ENCODE data around the gene GABBR1.

GABBR1 gene

DNA sequence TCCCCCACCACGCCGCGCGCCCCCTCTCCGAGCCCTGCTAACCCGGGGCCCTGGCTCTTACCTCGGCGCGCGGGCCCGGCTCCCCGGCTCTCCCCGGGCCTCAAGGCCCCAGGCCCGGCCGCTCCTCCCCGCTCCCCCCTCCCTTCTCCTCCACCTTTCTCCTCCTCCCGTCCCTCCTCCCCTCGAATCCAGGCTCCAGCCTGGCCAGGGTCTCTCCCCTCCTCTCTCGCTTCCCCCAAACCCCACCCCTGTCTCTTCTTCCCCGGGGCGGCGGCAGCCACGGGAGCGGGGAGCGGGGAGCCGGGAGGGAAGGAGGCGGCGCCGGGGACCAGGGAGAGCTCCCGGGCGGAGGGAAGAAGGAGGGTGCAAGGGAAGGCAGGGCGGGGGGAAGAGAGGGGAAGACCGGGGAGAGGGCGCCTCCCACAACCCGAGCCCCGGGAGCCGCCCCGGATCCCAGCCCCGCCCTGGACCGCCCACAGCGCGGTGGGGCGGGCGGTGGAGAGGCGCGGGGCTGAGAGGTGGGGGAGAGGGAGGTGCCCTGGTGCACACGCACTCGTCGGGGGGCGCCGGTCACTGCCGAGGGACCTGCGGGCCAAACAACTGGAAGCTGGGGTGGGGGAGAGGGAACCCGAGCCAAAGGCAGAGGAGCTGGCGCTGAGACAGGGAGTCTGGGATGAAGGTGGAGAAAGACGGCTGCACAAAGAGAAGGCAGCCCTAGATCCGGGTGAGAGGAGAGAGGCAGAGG lies at the start of gene GABBR1 (continued):
- TF ChIP-seq ZNF785 (tag by site-specific recombination; IDR thresholded peaks at IDR 0.05) (no peak), ZBTB20 (tag by site-specific recombination; IDR thresholded peaks at IDR 0.05) (peak; percentile 91), ZNF19 (tag by site-specific recombination; IDR thresholded peaks at IDR 0.05; ENCODE audit: low read depth) (no peak), ZNF174 (tag by site-specific recombination; IDR thresholded peaks at IDR 0.05) (no peak), FEZF1 (tag by site-specific recombination; IDR thresholded peaks at IDR 0.05) (no peak), ZNF548 (tag by site-specific recombination; IDR thresholded peaks at IDR 0.05) (no peak), ZNF529 (tag by site-specific recombination; IDR thresholded peaks at IDR 0.05; ENCODE audit: insufficient replicate concordance) (no peak), ZBTB21 (tag by site-specific recombination; IDR thresholded peaks at IDR 0.05) (no peak), MZF1 (tag by site-specific recombination; IDR thresholded peaks at IDR 0.05; ENCODE audit: borderline replicate concordance) (peak; percentile 78; the same call in 1 of the 2 replicates), ZNF660 (tag by site-specific recombination; IDR thresholded peaks at IDR 0.05) (no peak; the same call in 1 of the 2 replicates), ZNF530 (tag by site-specific recombination; IDR thresholded peaks at IDR 0.05; ENCODE audit: low read depth) (no peak), ZNF248 (tag by site-specific recombination; IDR thresholded peaks at IDR 0.05) (no peak), ZFP3 (tag by site-specific recombination; IDR thresholded peaks at IDR 0.05; ENCODE audit: low read depth) (no peak), KLF1 (tag by site-specific recombination; IDR thresholded peaks at IDR 0.05) (peak; percentile 98), ZNF391 (tag by site-specific recombination; IDR thresholded peaks at IDR 0.05; ENCODE audit: borderline replicate concordance, low read depth) (no peak), HOXC10 (CRISPR knock-in tag; IDR thresholded peaks at IDR 0.05) (no peak), ZIC2 (tag by site-specific recombination; IDR thresholded peaks at IDR 0.05) (peak; percentile 95), ZNF843 (tag by site-specific recombination; IDR thresholded peaks at IDR 0.05) (peak; percentile 60), SP2 (tag by site-specific recombination; IDR thresholded peaks at IDR 0.05) (peak; percentile 95), BCL11B (tag by site-specific recombination; IDR thresholded peaks at IDR 0.05; ENCODE audit: low read depth) (no peak), ZNF292 (tag by site-specific recombination; IDR thresholded peaks at IDR 0.05; ENCODE audit: borderline replicate concordance, low read depth) (no peak), ZNF558 (tag by site-specific recombination; IDR thresholded peaks at IDR 0.05) (no peak), ZNF747 (tag by site-specific recombination; IDR thresholded peaks at IDR 0.05) (no peak), ZNF155 (tag by site-specific recombination; IDR thresholded peaks at IDR 0.05) (no peak), BCL11A (tag by site-specific recombination; IDR thresholded peaks at IDR 0.05; ENCODE audit: low read depth) (no peak), ZNF112 (tag by site-specific recombination; IDR thresholded peaks at IDR 0.05) (no peak), ZNF514 (tag by site-specific recombination; IDR thresholded peaks at IDR 0.05) (no peak), ZNF404 (tag by site-specific recombination; IDR thresholded peaks at IDR 0.05) (no peak)
- TF ChIP-seq, protein P1, sequence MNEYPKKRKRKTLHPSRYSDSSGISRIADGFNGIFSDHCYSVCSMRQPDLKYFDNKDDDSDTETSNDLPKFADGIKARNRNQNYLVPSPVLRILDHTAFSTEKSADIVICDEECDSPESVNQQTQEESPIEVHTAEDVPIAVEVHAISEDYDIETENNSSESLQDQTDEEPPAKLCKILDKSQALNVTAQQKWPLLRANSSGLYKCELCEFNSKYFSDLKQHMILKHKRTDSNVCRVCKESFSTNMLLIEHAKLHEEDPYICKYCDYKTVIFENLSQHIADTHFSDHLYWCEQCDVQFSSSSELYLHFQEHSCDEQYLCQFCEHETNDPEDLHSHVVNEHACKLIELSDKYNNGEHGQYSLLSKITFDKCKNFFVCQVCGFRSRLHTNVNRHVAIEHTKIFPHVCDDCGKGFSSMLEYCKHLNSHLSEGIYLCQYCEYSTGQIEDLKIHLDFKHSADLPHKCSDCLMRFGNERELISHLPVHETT (tag by site-specific recombination; IDR thresholded peaks at IDR 0.05), result no peak
- TF ChIP-seq, protein P2, sequence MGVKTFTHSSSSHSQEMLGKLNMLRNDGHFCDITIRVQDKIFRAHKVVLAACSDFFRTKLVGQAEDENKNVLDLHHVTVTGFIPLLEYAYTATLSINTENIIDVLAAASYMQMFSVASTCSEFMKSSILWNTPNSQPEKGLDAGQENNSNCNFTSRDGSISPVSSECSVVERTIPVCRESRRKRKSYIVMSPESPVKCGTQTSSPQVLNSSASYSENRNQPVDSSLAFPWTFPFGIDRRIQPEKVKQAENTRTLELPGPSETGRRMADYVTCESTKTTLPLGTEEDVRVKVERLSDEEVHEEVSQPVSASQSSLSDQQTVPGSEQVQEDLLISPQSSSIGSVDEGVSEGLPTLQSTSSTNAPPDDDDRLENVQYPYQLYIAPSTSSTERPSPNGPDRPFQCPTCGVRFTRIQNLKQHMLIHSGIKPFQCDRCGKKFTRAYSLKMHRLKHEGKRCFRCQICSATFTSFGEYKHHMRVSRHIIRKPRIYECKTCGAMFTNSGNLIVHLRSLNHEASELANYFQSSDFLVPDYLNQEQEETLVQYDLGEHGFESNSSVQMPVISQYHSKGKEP (tag by site-specific recombination; IDR thresholded peaks at IDR 0.05), result no peak
- TF ChIP-seq, protein P3, sequence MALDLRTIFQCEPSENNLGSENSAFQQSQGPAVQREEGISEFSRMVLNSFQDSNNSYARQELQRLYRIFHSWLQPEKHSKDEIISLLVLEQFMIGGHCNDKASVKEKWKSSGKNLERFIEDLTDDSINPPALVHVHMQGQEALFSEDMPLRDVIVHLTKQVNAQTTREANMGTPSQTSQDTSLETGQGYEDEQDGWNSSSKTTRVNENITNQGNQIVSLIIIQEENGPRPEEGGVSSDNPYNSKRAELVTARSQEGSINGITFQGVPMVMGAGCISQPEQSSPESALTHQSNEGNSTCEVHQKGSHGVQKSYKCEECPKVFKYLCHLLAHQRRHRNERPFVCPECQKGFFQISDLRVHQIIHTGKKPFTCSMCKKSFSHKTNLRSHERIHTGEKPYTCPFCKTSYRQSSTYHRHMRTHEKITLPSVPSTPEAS (tag by site-specific recombination; IDR thresholded peaks at IDR 0.05), result no peak
- TF ChIP-seq, protein P4, sequence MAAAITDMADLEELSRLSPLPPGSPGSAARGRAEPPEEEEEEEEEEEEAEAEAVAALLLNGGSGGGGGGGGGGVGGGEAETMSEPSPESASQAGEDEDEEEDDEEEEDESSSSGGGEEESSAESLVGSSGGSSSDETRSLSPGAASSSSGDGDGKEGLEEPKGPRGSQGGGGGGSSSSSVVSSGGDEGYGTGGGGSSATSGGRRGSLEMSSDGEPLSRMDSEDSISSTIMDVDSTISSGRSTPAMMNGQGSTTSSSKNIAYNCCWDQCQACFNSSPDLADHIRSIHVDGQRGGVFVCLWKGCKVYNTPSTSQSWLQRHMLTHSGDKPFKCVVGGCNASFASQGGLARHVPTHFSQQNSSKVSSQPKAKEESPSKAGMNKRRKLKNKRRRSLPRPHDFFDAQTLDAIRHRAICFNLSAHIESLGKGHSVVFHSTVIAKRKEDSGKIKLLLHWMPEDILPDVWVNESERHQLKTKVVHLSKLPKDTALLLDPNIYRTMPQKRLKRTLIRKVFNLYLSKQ (tag by site-specific recombination; IDR thresholded peaks at IDR 0.05; ENCODE audit: borderline replicate concordance), result no peak
- TF ChIP-seq, protein P5, sequence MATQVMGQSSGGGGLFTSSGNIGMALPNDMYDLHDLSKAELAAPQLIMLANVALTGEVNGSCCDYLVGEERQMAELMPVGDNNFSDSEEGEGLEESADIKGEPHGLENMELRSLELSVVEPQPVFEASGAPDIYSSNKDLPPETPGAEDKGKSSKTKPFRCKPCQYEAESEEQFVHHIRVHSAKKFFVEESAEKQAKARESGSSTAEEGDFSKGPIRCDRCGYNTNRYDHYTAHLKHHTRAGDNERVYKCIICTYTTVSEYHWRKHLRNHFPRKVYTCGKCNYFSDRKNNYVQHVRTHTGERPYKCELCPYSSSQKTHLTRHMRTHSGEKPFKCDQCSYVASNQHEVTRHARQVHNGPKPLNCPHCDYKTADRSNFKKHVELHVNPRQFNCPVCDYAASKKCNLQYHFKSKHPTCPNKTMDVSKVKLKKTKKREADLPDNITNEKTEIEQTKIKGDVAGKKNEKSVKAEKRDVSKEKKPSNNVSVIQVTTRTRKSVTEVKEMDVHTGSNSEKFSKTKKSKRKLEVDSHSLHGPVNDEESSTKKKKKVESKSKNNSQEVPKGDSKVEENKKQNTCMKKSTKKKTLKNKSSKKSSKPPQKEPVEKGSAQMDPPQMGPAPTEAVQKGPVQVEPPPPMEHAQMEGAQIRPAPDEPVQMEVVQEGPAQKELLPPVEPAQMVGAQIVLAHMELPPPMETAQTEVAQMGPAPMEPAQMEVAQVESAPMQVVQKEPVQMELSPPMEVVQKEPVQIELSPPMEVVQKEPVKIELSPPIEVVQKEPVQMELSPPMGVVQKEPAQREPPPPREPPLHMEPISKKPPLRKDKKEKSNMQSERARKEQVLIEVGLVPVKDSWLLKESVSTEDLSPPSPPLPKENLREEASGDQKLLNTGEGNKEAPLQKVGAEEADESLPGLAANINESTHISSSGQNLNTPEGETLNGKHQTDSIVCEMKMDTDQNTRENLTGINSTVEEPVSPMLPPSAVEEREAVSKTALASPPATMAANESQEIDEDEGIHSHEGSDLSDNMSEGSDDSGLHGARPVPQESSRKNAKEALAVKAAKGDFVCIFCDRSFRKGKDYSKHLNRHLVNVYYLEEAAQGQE (tag by site-specific recombination; IDR thresholded peaks at IDR 0.05), result peak; percentile 96

Measured in HEK293 (cell line).